Smooth muscle cell of trachea (primary cell): ENCODE measurements around the gene KLHL36. TPM values are rescaled to one million over a fixed set of nuclear protein-coding genes. Genes with fewer than 3 reads are reported as not detected.

Experiments used
- total RNA-seq: library from RNA; depleted of rRNA; stranded (reverse); fragments of >200 nt; gene quantifications from 2 replicates; pipeline ENCODE4 v1.2.1, GENCODE V29; 2014

Gene KLHL36
- total RNA-seq: 75.2 and 146 TPM in 2 replicates

GRCh38 chr16:84647828-84648594, at the start of gene KLHL36:
TSS of gene KLHL36 (plus strand) at chr16:84648511. CDS start at chr16:84650868, 2,357 bp downstream.

GRCh38 chr16:84617791-84618580, 30.3 kb upstream of the KLHL36 start, which contains the start of gene COTL1:
TSS of gene COTL1 (minus strand) at chr16:84618078. CDS start at chr16:84617914, 164 bp downstream.

GRCh38 chr16:84699712-84700445, 51.6 kb downstream of the KLHL36 start, which contains the start of gene USP10:
TSS of gene USP10 (plus strand) at chr16:84700000. CDS start at chr16:84700091, 91 bp downstream.

Other genes with a start within 250 kb of the KLHL36 start
- 19.8 and 20.7 TPM in 2 replicates for gene MEAK7, start 143.9 kb upstream of the KLHL36 start, total RNA-seq
- gene COTL1, start 30.4 kb upstream of the KLHL36 start, total RNA-seq: 160 and 175 TPM in 2 replicates
- gene USP10, start 51.5 kb downstream of the KLHL36 start, total RNA-seq: 51.8 and 54.9 TPM in 2 replicates
- 3.6 and 5.8 TPM in 2 replicates for gene CRISPLD2, start 171.5 kb downstream of the KLHL36 start, total RNA-seq